Caco-2 (cell line): ENCODE measurements around the gene MOCS1. TPM values are rescaled to one million over a fixed set of nuclear protein-coding genes. Genes with fewer than 3 reads are reported as not detected.

Source experiments
- BruUV-seq: library from RNA; stranded (reverse); fragments of 400-500 nt; replicated peaks from 2 replicates; lab custom pipeline; 2021; lab: Mats Ljungman, UMichigan
- CTCF ChIA-PET: fragments of 300-600 bp; sonication (Branson Sonifier 250); formaldehyde crosslinking; loops from one replicate; lab custom pipeline; 2022; ENCODE audit warnings: antibody characterized with exemption; lab: Charles Lee
- POLR2A ChIA-PET: fragments of 300-600 bp; sonication (Branson Sonifier 250); formaldehyde crosslinking; loops from one replicate; lab custom pipeline; 2022; ENCODE audit warnings: antibody characterized with exemption; lab: Charles Lee
- DNase-seq, 2 experiments: peaks; one replicate each; pipeline versions ENCODE4 v3.0.0 to v3.0.0-alpha.2; 2020 to 2022
- H3K27me3 ChIP-seq: replicated peaks from 2 replicates; pipeline ENCODE4 v1.6.0; 2011; ENCODE audit warnings: low read length; ENCODE audit not compliant: control insufficient read depth, insufficient read depth
- H3K36me3 ChIP-seq: 2 replicates; pipeline ENCODE4 v1.5.1; 2011; ENCODE audit warnings: low read length; ENCODE audit not compliant: control insufficient read depth, insufficient read depth
- H3K4me1 ChIP-seq: fragments of 250-450 bp; sonication (Bioruptor Pico); 2 replicates; pipeline ENCODE4 v1.5.1; 2020; ENCODE audit warnings: mild to moderate bottlenecking
- H3K4me3 ChIP-seq: 2 replicates; pipeline ENCODE4 v1.5.1; 2011; ENCODE audit warnings: low read depth, mild to moderate bottlenecking, control low read depth, low read length
- H3K9me3 ChIP-seq: fragments of 250-450 bp; sonication (Bioruptor Pico); 2 replicates; pipeline ENCODE4 v1.5.1; 2020; ENCODE audit warnings: mild to moderate bottlenecking, moderate library complexity
- H3K27ac Mint-ChIP-seq: one replicate; pipeline ENCODE4 v1.8.0; 2022; ENCODE audit warnings: mixed read lengths; ENCODE audit not compliant: unreplicated experiment
- H3K27me3 Mint-ChIP-seq: one replicate; pipeline ENCODE4 v1.8.0; 2022; ENCODE audit warnings: mixed read lengths; ENCODE audit not compliant: insufficient read depth, unreplicated experiment
- H3K36me3 Mint-ChIP-seq: one replicate; pipeline ENCODE4 v1.8.0; 2022; ENCODE audit warnings: mild to moderate bottlenecking, mixed read lengths; ENCODE audit not compliant: insufficient read depth, unreplicated experiment
- H3K4me1 Mint-ChIP-seq: one replicate; pipeline ENCODE4 v1.8.0; 2022; ENCODE audit warnings: low read depth, mixed read lengths; ENCODE audit not compliant: unreplicated experiment
- H3K4me3 Mint-ChIP-seq: one replicate; pipeline ENCODE4 v1.8.0; 2022; ENCODE audit warnings: mild to moderate bottlenecking, moderate library complexity, mixed read lengths; ENCODE audit not compliant: unreplicated experiment
- H3K9me3 Mint-ChIP-seq: one replicate; pipeline ENCODE4 v1.8.0; 2022; ENCODE audit warnings: mixed read lengths; ENCODE audit not compliant: unreplicated experiment
- CTCF ChIP-seq, 2 experiments: fragments of 200-600 bp in 1 of 2; IDR thresholded peaks; 1 replicate in 1 of 2; 2 replicates in 1 of 2; pipeline versions ENCODE4 v1.5.1 to v1.8.0; 2011 to 2022; ENCODE audit warnings: antibody characterized with exemption in 1 of 2, control low read depth in 1 of 2, inconsistent platforms in 1 of 2, low read depth in 1 of 2, low read length in 1 of 2, mild to moderate bottlenecking in 1 of 2, moderate library complexity in 1 of 2; ENCODE audit not compliant: insufficient read depth in 1 of 2, severe bottlenecking in 1 of 2, unreplicated experiment in 1 of 2
- intact Hi-C: fragments of 100-400 bp; cut with micrococcal nuclease; formaldehyde crosslinking; loops from one replicate; pipeline ENCODE4 v1.10.0; 2022; ENCODE audit not compliant: unreplicated experiment
- total RNA-seq: library from RNA; stranded (reverse); gene quantifications from 2 replicates; pipeline ENCODE4 v1.2.3, GENCODE V29; 2022

MOCS1 gene
- total RNA-seq, 1 experiment from 2014 or later: 44.7 TPM

DNA sequence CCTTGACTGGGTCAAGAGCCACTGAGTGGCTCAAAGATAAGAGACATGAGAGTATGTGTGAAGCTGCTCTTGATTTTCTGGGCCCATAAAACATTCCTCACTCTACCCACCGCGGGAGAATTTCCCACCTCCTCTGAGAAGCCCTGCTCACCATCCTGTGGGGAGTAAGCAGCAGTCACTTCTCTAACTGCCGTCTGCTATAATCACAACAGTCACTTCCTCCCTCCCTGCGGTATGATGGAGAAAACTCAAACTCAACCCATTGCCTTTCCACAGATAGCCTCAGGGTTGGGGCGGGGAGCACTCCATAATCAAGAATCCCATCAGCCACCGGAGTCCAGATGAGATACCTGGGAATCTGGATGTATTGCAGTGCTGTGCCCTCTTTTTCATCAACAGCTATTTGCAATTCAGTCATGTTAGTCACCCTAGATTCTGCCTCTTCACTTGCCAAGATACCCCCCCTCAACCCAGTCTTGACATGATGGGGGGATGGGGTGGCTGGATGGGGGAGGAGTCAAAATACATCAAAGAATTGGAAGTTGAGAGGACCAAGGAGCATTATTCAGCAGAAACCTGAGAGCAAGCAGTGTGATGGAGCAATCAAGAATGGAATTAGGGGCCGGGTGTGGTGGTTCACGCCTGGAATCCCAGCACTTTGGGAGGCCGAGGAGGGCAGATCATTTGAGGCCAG, 5.1 kb downstream of the MOCS1 start:
- Mint-ChIP-seq H3K27me3 (peaks cover 6% of the 10 kb centered on the region), H3K36me3 (peaks cover 66% of the 10 kb centered on the region), H3K4me1 (peaks cover 7% of the 10 kb centered on the region), H3K4me3 (peak overlapping the region; percentile 22), H3K9me3 (peaks cover 9% of the 10 kb centered on the region), H3K27ac (peak overlapping the region; percentile 78)
- CTCF ChIA-PET: no interaction called here
- peaks cover 10% of the 10 kb centered on the region; the same call in 1 of the 2 replicates for H3K4me1 ChIP-seq
- intact Hi-C loops: no loop called here
- DNase-seq: no peak
- H3K4me3 ChIP-seq: no peak overlapping the region
- TF ChIP-seq CTCF (IDR thresholded peaks at IDR 0.05; ENCODE audit: insufficient read depth in 1 of 2, low read depth in 1 of 2, low read length in 1 of 2, severe bottlenecking in 1 of 2, unreplicated experiment in 1 of 2): no peak
- H3K27me3 ChIP-seq: no peaks in the 10 kb centered on the region
- H3K36me3 ChIP-seq: peaks cover 15% of the 10 kb centered on the region
- peaks cover 15% of the 10 kb centered on the region for H3K9me3 ChIP-seq
- BruUV-seq: no TSS peak
- POLR2A ChIA-PET: no interaction called here

GRCh38 chr6:39927159-39927558, 7.1 kb downstream of the MOCS1 start:
- peaks cover 15% of the 10 kb centered on the region for H3K9me3 ChIP-seq
- Mint-ChIP-seq H3K9me3 (peaks cover 9% of the 10 kb centered on the region), H3K27me3 (peaks cover 6% of the 10 kb centered on the region), H3K36me3 (peaks cover 78% of the 10 kb centered on the region), H3K27ac (peak overlapping the region; percentile 84), H3K4me3 (no peak overlapping the region), H3K4me1 (peaks cover 6% of the 10 kb centered on the region)
- BruUV-seq: no TSS peak
- no peak for DNase-seq
- peaks cover 22% of the 10 kb centered on the region for H3K36me3 ChIP-seq
- POLR2A ChIA-PET: no interaction called here
- H3K4me3 ChIP-seq: no peak overlapping the region
- no peak for TF ChIP-seq CTCF (IDR thresholded peaks at IDR 0.05; ENCODE audit: insufficient read depth in 1 of 2, low read depth in 1 of 2, low read length in 1 of 2, severe bottlenecking in 1 of 2, unreplicated experiment in 1 of 2)
- H3K4me1 ChIP-seq: no peaks in the 10 kb centered on the region
- intact Hi-C loops: no loop called here
- CTCF ChIA-PET: no interaction called here
- H3K27me3 ChIP-seq: no peaks in the 10 kb centered on the region

GRCh38 chr6:39926668-39927067, 7.6 kb downstream of the MOCS1 start:
- intact Hi-C loops: no loop called here
- H3K27ac Mint-ChIP-seq: peak overlapping the region; percentile 84
- Histone ChIP-seq H3K27me3 (no peaks in the 10 kb centered on the region), H3K9me3 (peaks cover 15% of the 10 kb centered on the region), H3K36me3 (peaks cover 22% of the 10 kb centered on the region), H3K4me3 (no peak overlapping the region), H3K4me1 (no peaks in the 10 kb centered on the region)
- peaks cover 9% of the 10 kb centered on the region for H3K9me3 Mint-ChIP-seq
- BruUV-seq: no TSS peak
- peaks cover 6% of the 10 kb centered on the region for H3K27me3 Mint-ChIP-seq
- H3K4me3 Mint-ChIP-seq: peak overlapping the region; percentile 55
- TF ChIP-seq CTCF (IDR thresholded peaks at IDR 0.05; ENCODE audit: insufficient read depth in 1 of 2, low read depth in 1 of 2, low read length in 1 of 2, severe bottlenecking in 1 of 2, unreplicated experiment in 1 of 2): no peak
- DNase-seq: no peak
- H3K4me1 Mint-ChIP-seq: peaks cover 1% of the 10 kb centered on the region
- ChIA-PET CTCF (no interaction called here), POLR2A (no interaction called here)
- H3K36me3 Mint-ChIP-seq: peaks cover 83% of the 10 kb centered on the region
